SU-DHL-6 (cell line): ENCODE measurements around the gene GNPTAB.

Source experiments
- CTCF ChIP-seq: fragments of 200-600 bp; sonication (generic); IDR thresholded peaks from one replicate; pipeline ENCODE4 v1.5.1; 2017; ENCODE audit warnings: antibody characterized with exemption, mild to moderate bottlenecking, low read length, moderate library complexity; ENCODE audit not compliant: insufficient read depth, poor library complexity, severe bottlenecking
- EZH2phosphoT487 ChIP-seq: fragments of 200-600 bp; sonication (generic), shearing (Covaris generic); conservative IDR thresholded peaks from 2 replicates; pipeline ENCODE4 v1.6.1; 2018; ENCODE audit warnings: mild to moderate bottlenecking, antibody characterized with exemption, low read length, moderate library complexity, mixed read lengths

DNA sequence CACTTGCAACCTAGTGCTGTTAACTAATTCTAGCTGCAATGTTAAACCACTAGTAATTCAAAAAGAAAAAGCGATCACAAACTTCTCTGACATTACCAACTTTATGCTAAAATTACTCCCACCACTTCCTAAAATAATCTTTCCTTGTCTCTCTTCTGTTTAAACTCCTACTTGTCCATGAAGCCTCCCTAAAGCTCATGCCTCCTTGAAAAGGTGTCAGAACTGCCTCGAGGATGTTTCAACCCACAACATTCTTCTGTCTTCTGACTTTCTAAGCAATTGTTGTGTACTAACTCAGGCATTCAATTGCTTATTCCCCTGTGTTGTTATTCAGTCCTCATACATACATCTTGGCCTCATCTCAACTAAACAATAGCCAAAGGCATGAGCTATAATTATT, 5.9 kb downstream of the GNPTAB start:
- TF ChIP-seq CTCF, result no peak
- TF ChIP-seq EZH2phosphoT487, result no peak
